Retinal pigment epithelial cell (primary cell): ENCODE results near the gene PRKG1.
"Not testable (repeated sequence)": the region's sequence is repeated elsewhere in the genome, so short reads cannot be mapped to it uniquely, and the experiment has no call there.

Experiments used
- DNase-seq: peaks from one replicate; pipeline ENCODE4 v3.0.0-alpha.2; 2010; ENCODE audit warnings: low read depth
- H3K4me3 ChIP-seq: 2 replicates; pipeline ENCODE4 v1.5.1; 2011; ENCODE audit warnings: mild to moderate bottlenecking, low read length, control low read depth, moderate library complexity
- CTCF ChIP-seq: conservative IDR thresholded peaks from 2 replicates; pipeline ENCODE4 v1.5.1; 2011; ENCODE audit warnings: low read depth, low read length, control low read depth, inconsistent platforms

PRKG1 gene

GRCh38 chr10:51745397-51745796, 671.1 kb downstream of the PRKG1 start:
- no peak for DNase-seq
- no peak overlapping the region for H3K4me3 ChIP-seq
- no peak for TF ChIP-seq CTCF

- TF ChIP-seq CTCF: no peak
- no peak for DNase-seq
Measured at GRCh38 chr10:51747216-51747615, 672.9 kb downstream of the PRKG1 start.

GRCh38 chr10:51748959-51749358, 674.7 kb downstream of the PRKG1 start:
- TF ChIP-seq CTCF: no peak
- H3K4me3 ChIP-seq: no peak overlapping the region
- no peak for DNase-seq

More at GRCh38 chr10:51747216-51747615, 672.9 kb downstream of the PRKG1 start:
- H3K4me3 ChIP-seq: no peak overlapping the region

- H3K4me3 ChIP-seq: no peak overlapping the region
- DNase-seq: no peak
- TF ChIP-seq CTCF: no peak
Measured at GRCh38 chr10:51758366-51758765, 684.1 kb downstream of the PRKG1 start.

DNA sequence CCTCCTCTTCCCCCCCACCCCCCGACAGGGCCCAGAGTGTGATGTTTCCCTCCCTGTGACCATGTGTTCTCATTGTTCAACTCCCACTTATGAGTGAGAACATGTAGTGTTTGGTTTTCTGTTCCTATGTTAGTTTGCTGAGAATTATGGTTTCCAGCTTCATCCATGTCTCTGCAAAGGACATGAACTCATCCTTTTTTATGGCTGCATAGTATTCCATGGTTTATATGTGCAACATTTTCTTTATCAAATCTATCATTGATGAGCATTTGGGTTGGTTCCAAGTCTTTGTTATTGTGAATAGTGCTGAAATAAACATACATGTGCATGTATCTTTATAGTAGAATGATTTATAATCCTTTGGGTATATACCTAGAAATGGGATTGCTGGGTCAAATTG, 684.6 kb downstream of the PRKG1 start:
- not testable (repeated sequence) for H3K4me3 ChIP-seq, DNase-seq

GRCh38 chr10:51759896-51760534, 685.7 kb downstream of the PRKG1 start:
- H3K4me3 ChIP-seq: no peak overlapping the region
- TF ChIP-seq CTCF: no peak
- no peak for DNase-seq

- H3K4me3 ChIP-seq: no peak overlapping the region
- no peak for DNase-seq
- TF ChIP-seq CTCF: no peak
Measured at GRCh38 chr10:51760864-51761640, 686.8 kb downstream of the PRKG1 start.
